ENCODE measurements around the gene OBSCN. TPM values are rescaled to one million over a fixed set of nuclear protein-coding genes. Genes with fewer than 3 reads are reported as not detected.

The OBSCN gene
- total RNA-seq, 1 experiment from 2014 or later: 5.6 TPM

Small RNAs within 50 kb of the gene (microRNA-seq; reads per million reads assigned to microRNA genes)
- gene MIR6742: not detected

Other genes starting within 250 kb of the OBSCN start
- gene WNT3A, start 201.0 kb upstream of the OBSCN start, total RNA-seq (2022): 0.09 TPM in 2 replicates
- gene ARF1, start 125.3 kb upstream of the OBSCN start, total RNA-seq (2022): 374 and 378 TPM in 2 replicates
- gene C1orf35, start 104.7 kb upstream of the OBSCN start, total RNA-seq (2022): 34.2 and 34.5 TPM in 2 replicates
- gene MRPL55, start 98.7 kb upstream of the OBSCN start, total RNA-seq (2022): 63.7 and 69.9 TPM in 2 replicates
- 73.6 and 74.4 TPM in 2 replicates for gene GUK1, start 67.8 kb upstream of the OBSCN start, total RNA-seq (2022)
- 1.1 and 1.5 TPM in 2 replicates for gene GJC2, start 58.1 kb upstream of the OBSCN start, total RNA-seq (2022)
- gene IBA57, start 42.2 kb upstream of the OBSCN start, total RNA-seq (2022): 14.3 and 15.4 TPM in 2 replicates
- gene TRIM11, start 198.8 kb downstream of the OBSCN start, total RNA-seq (2022): 48.3 and 51.7 TPM in 2 replicates
- gene TRIM17, start 208.8 kb downstream of the OBSCN start, total RNA-seq (2022): 4.0 and 4.5 TPM in 2 replicates